ENCODE data around the gene CASZ1.

CASZ1 gene

GRCh38 chr1:10647414-10648170, 148.9 kb downstream of the CASZ1 start:
- H3K9me3 ChIP-seq (ENCODE audit: insufficient read depth, low read length) = no peaks in the 10 kb centered on the region
- no peaks in the 10 kb centered on the region for H3K9me2 ChIP-seq (replicated peaks; ENCODE audit: insufficient read depth, low read length)
- H3K4me3 ChIP-seq (ENCODE audit: insufficient read depth, low read length, poor library complexity, severe bottlenecking) = no peak overlapping the region
- H3K79me2 ChIP-seq (ENCODE audit: insufficient read depth, low read length) = no peaks in the 10 kb centered on the region
- no peaks in the 10 kb centered on the region for H3K27me3 ChIP-seq (ENCODE audit: low read length)
- H3F3A ChIP-seq (ENCODE audit: insufficient read depth) = no peaks in the 10 kb centered on the region
- no peak overlapping the region for H3K4me2 ChIP-seq (ENCODE audit: low read depth, low read length, poor library complexity, severe bottlenecking)
- H3K27ac ChIP-seq (ENCODE audit: low read depth, low read length) = no peak overlapping the region
- H2AFZ ChIP-seq (ENCODE audit: low read depth, low read length, severe bottlenecking) = no peak overlapping the region
- no peaks in the 10 kb centered on the region for H4K20me1 ChIP-seq (ENCODE audit: low read depth, low read length)
- H3K36me3 ChIP-seq (ENCODE audit: low read length) = no peaks in the 10 kb centered on the region
- H3K9ac ChIP-seq (ENCODE audit: low read length) = no peak overlapping the region
- TF ChIP-seq EZH2phosphoT487 (conservative IDR thresholded peaks at IDR 0.05; ENCODE audit: low read length) (no peak), CTCF (IDR thresholded peaks at IDR 0.05; ENCODE audit: insufficient read depth, low read length, poor library complexity, severe bottlenecking) (no peak)

- no peaks in the 10 kb centered on the region for H3K79me2 ChIP-seq (ENCODE audit: insufficient read depth, low read length)
- H3K27me3 ChIP-seq (ENCODE audit: low read length) = no peaks in the 10 kb centered on the region
- no peak overlapping the region for H2AFZ ChIP-seq (ENCODE audit: low read depth, low read length, severe bottlenecking)
- H3F3A ChIP-seq (ENCODE audit: insufficient read depth) = no peaks in the 10 kb centered on the region
- H3K4me3 ChIP-seq (ENCODE audit: insufficient read depth, low read length, poor library complexity, severe bottlenecking) = no peak overlapping the region
- no peak overlapping the region for H3K27ac ChIP-seq (ENCODE audit: low read depth, low read length)
- H3K9me2 ChIP-seq (replicated peaks; ENCODE audit: insufficient read depth, low read length) = no peaks in the 10 kb centered on the region
- no peaks in the 10 kb centered on the region for H3K9me3 ChIP-seq (ENCODE audit: insufficient read depth, low read length)
- H3K9ac ChIP-seq (ENCODE audit: low read length) = no peak overlapping the region
- H3K36me3 ChIP-seq (ENCODE audit: low read length) = no peaks in the 10 kb centered on the region
- no peak for TF ChIP-seq EZH2phosphoT487 (conservative IDR thresholded peaks at IDR 0.05; ENCODE audit: low read length)
- no peak for TF ChIP-seq CTCF (IDR thresholded peaks at IDR 0.05; ENCODE audit: insufficient read depth, low read length, poor library complexity, severe bottlenecking)
- no peak overlapping the region for H3K4me2 ChIP-seq (ENCODE audit: low read depth, low read length, poor library complexity, severe bottlenecking)
- H4K20me1 ChIP-seq (ENCODE audit: low read depth, low read length) = no peaks in the 10 kb centered on the region
Measured at GRCh38 chr1:10646347-10646861, 150.0 kb downstream of the CASZ1 start.

GRCh38 chr1:10644307-10645128, 151.9 kb downstream of the CASZ1 start:
- Histone ChIP-seq H3K27me3 (ENCODE audit: low read length) (no peaks in the 10 kb centered on the region), H3K36me3 (ENCODE audit: low read length) (no peaks in the 10 kb centered on the region), H4K20me1 (ENCODE audit: low read depth, low read length) (no peaks in the 10 kb centered on the region), H3K9me2 (replicated peaks; ENCODE audit: insufficient read depth, low read length) (no peaks in the 10 kb centered on the region), H3F3A (ENCODE audit: insufficient read depth) (no peaks in the 10 kb centered on the region), H3K9ac (ENCODE audit: low read length) (no peak overlapping the region), H3K4me3 (ENCODE audit: insufficient read depth, low read length, poor library complexity, severe bottlenecking) (no peak overlapping the region), H2AFZ (ENCODE audit: low read depth, low read length, severe bottlenecking) (no peak overlapping the region), H3K27ac (ENCODE audit: low read depth, low read length) (no peak overlapping the region), H3K4me2 (ENCODE audit: low read depth, low read length, poor library complexity, severe bottlenecking) (no peak overlapping the region), H3K9me3 (ENCODE audit: insufficient read depth, low read length) (no peaks in the 10 kb centered on the region), H3K79me2 (ENCODE audit: insufficient read depth, low read length) (no peaks in the 10 kb centered on the region)
- no peak for TF ChIP-seq EZH2phosphoT487 (conservative IDR thresholded peaks at IDR 0.05; ENCODE audit: low read length)
- no peak for TF ChIP-seq CTCF (IDR thresholded peaks at IDR 0.05; ENCODE audit: insufficient read depth, low read length, poor library complexity, severe bottlenecking)
